HG03457 (cell line): ENCODE measurements around the gene PLA2G10.
"Not testable (repeated sequence)": the region's sequence is repeated elsewhere in the genome, so short reads cannot be mapped to it uniquely, and the experiment has no call there.

Source experiments
- ATAC-seq: cut with Tn5 transposase; IDR thresholded peaks from one replicate; pipeline ENCODE4 v1.9.1; 2021; ENCODE audit warnings: moderate number of reproducible peaks; ENCODE audit not compliant: unreplicated experiment

Gene PLA2G10

GRCh38 chr16:14694129-14694528 lies at the start of gene PLA2G10:
Gene PLA2G10, minus strand, starts transcription at chr16:14694308. Its CDS starts 79 bp downstream, at chr16:14694229.
- not testable (repeated sequence) for ATAC-seq

GRCh38 chr16:14742273-14743128 lies 48.4 kb upstream of the PLA2G10 start, which contains the start of gene NPIPA2:
Gene NPIPA2, plus strand, starts transcription at chr16:14742533. Its CDS starts 5,533 bp downstream, at chr16:14748066.
- peak; percentile 96 for ATAC-seq

GRCh38 chr16:14741794-14742193 lies 47.7 kb upstream of the PLA2G10 start:
- not testable (repeated sequence) for ATAC-seq

GRCh38 chr16:14740832-14741385 lies 46.8 kb upstream of the PLA2G10 start:
- ATAC-seq = not testable (repeated sequence)

- ATAC-seq = not testable (repeated sequence)
Measured at GRCh38 chr16:14733233-14733632, 39.1 kb upstream of the PLA2G10 start.

GRCh38 chr16:14703156-14704011 lies 9.3 kb upstream of the PLA2G10 start, which contains the start of gene NPIPA3:
Gene NPIPA3, plus strand, starts transcription at chr16:14703411. Its CDS starts 5,533 bp downstream, at chr16:14708944.
- peak; percentile 98 for ATAC-seq

GRCh38 chr16:14702672-14703071 lies 8.6 kb upstream of the PLA2G10 start:
- ATAC-seq = not testable (repeated sequence)

GRCh38 chr16:14701859-14702258 lies 7.8 kb upstream of the PLA2G10 start:
- not testable (repeated sequence) for ATAC-seq

- not testable (repeated sequence) for ATAC-seq
Measured at GRCh38 chr16:14685870-14686793, 8.0 kb downstream of the PLA2G10 start.

GRCh38 chr16:14682121-14682520 lies 12.0 kb downstream of the PLA2G10 start:
- no peak for ATAC-seq

- ATAC-seq = no peak
Measured at GRCh38 chr16:14681115-14681514, 13.0 kb downstream of the PLA2G10 start.

- ATAC-seq = not testable (repeated sequence)
Measured at GRCh38 chr16:14680396-14680795, 13.7 kb downstream of the PLA2G10 start.

- no peak for ATAC-seq
Measured at GRCh38 chr16:14678748-14679497, 15.2 kb downstream of the PLA2G10 start.

GRCh38 chr16:14677627-14678026 lies 16.5 kb downstream of the PLA2G10 start:
- no peak for ATAC-seq

- no peak for ATAC-seq
Measured at GRCh38 chr16:14676633-14677032, 17.5 kb downstream of the PLA2G10 start.

GRCh38 chr16:14672403-14672971 lies 21.6 kb downstream of the PLA2G10 start:
- no peak for ATAC-seq

GRCh38 chr16:14669776-14670175 lies 24.3 kb downstream of the PLA2G10 start:
- ATAC-seq = no peak

GRCh38 chr16:14668556-14669223 lies 25.4 kb downstream of the PLA2G10 start:
- no peak for ATAC-seq
